Measurements from ENCODE around the gene ANKIB1. TPM values are rescaled to one million over a fixed set of nuclear protein-coding genes. Genes with fewer than 3 reads are reported as not detected.

Gene ANKIB1
- total and polyA plus RNA-seq, 9 of the 15 experiments (the other 6 are each of a cell fraction or from before 2014, with no cell fraction given) = 5.9 to 25.2 (median 16.1) TPM

GRCh38 chr7:92246360-92247101, 757 bp downstream of the ANKIB1 start:
- Histone ChIP-seq H3K4me3 (peak overlapping the region; percentile 59), H3K4me2 (ENCODE audit: insufficient read depth, low read length) (peak overlapping the region; percentile 98), H3K27ac (ENCODE audit: extremely low read depth, low read depth, low read length) (peak overlapping the region; percentile 92), H3K79me2 (ENCODE audit: control insufficient read depth, insufficient read depth, low read length) (peaks cover 74% of the 10 kb centered on the region), H4K20me1 (replicated peaks; ENCODE audit: control insufficient read depth, insufficient read depth, low read length) (no peaks in the 10 kb centered on the region), H3K36me3 (ENCODE audit: control insufficient read depth, insufficient read depth, low read length) (peaks cover 18% of the 10 kb centered on the region), H3K4me1 (replicated peaks in 1 of 2; ENCODE audit: control insufficient read depth in 2 of 2, insufficient read depth in 2 of 2, low read length in 2 of 2) (peaks cover 0 to 8% of the 10 kb centered on the region in 2 experiments; a peak in 3 of 5 replicates), H3K27me3 (ENCODE audit: control insufficient read depth in 2 of 2, insufficient read depth in 2 of 2, low read length in 2 of 2) (no peaks in the 10 kb centered on the region), H2AFZ (ENCODE audit: low read depth, low read length) (peak overlapping the region; percentile 84), H3K9me1 (ENCODE audit: control insufficient read depth, insufficient read depth, low read length) (no peaks in the 10 kb centered on the region), H3K9ac (ENCODE audit: insufficient read depth in 1 of 2, low read depth in 2 of 2, low read length in 2 of 2) (peak overlapping the region; percentile 91 to 99), H3K9me3 (replicated peaks; ENCODE audit: control insufficient read depth, insufficient read depth, low read depth, low read length) (no peaks in the 10 kb centered on the region)
- POLR2A ChIA-PET = interaction anchor here (0.6 to 1.8 kb wide), 14 partner anchors 16 to 1730 kb away, joined by 3 to 9 read pairs (median 4); partner anchors contain the start of genes CYP51A1 and GATAD1
- 1% methylated on average over 35 of the region's 35 CpGs for WGBS (ENCODE audit: insufficient coverage, low coverage, missing lambda C conversion rate)
- BruUV-seq (replicated peaks) = no TSS peak
- CTCF ChIA-PET (ENCODE audit: low intra/inter-chr PET ratio) = no interaction called here
- peak; percentile 52 for ATAC-seq
- in situ Hi-C loops (cut with MboI) = no loop called here
- peak; percentile 48 to 60 (median 52) for DNase-seq (ENCODE audit: extremely low read depth in 1 of 4, low spot score in 3 of 4)
- intact Hi-C loops (cut with micrococcal nuclease) = loop anchor here (5.0 to 10.0 kb wide), 5 partner anchors 48 to 362 kb away; partner anchors contain the start of genes GATAD1 and MTERF1
- no peak for FAIRE-seq
- 0 out of 2 replicates have a peak, but pooled peaks have one; percentile 28 for TF ChIP-seq HDAC2 (IDR thresholded peaks at IDR 0.05)
- peak; percentile 4 to 8 for TF ChIP-seq E2F6 (IDR thresholded peaks at IDR 0.05; ENCODE audit: borderline replicate concordance in 1 of 2, extremely low read depth in 1 of 2, insufficient read depth in 1 of 2, insufficient read length in 1 of 2, low read depth in 1 of 2, low read length in 1 of 2, poor library complexity in 1 of 2, severe bottlenecking in 1 of 2)
- TF ChIP-seq ETS2 (tag; IDR thresholded peaks at IDR 0.05; ENCODE audit: borderline replicate concordance, poor library complexity, severe bottlenecking) = no peak
- TF ChIP-seq PCBP1 (IDR thresholded peaks at IDR 0.05; ENCODE audit: low read depth, low read length, poor library complexity, severe bottlenecking) = peak; percentile 11
- TF ChIP-seq ZEB2 (IDR thresholded peaks at IDR 0.05) = 0 out of 2 replicates have a peak, but pooled peaks have one; percentile 8
- TF ChIP-seq THRAP3 (IDR thresholded peaks at IDR 0.05; ENCODE audit: borderline replicate concordance) = no peak
- peak in 1 of 2 experiments; percentile 24; a peak in 1 of 4 replicates for TF ChIP-seq HDAC1 (IDR thresholded peaks at IDR 0.05)
- 0 out of 2 replicates have a peak, but pooled peaks have one; percentile 27 for TF ChIP-seq XRCC5 (IDR thresholded peaks at IDR 0.05; ENCODE audit: low read depth, low read length)
- TF ChIP-seq CTBP1 (IDR thresholded peaks at IDR 0.05; ENCODE audit: borderline replicate concordance) = peak; percentile 47
- TF ChIP-seq MAZ (CRISPR knock-in tag; conservative IDR thresholded peaks at IDR 0.05 in 1 of 2, IDR thresholded peaks at IDR 0.05 in 1 of 2) = peak in 1 of 2 experiments; percentile 2; a peak in 1 of 4 replicates
- TF ChIP-seq FOXK1 (CRISPR knock-in tag; IDR thresholded peaks at IDR 0.05; ENCODE audit: borderline replicate concordance) = peak; percentile 39; the same call in 1 of the 2 replicates
- TF ChIP-seq ZNF778 (CRISPR knock-in tag; IDR thresholded peaks at IDR 0.05) = no peak
- TF ChIP-seq RREB1 (CRISPR knock-in tag; IDR thresholded peaks at IDR 0.05) = 0 out of 2 replicates have a peak, but pooled peaks have one; percentile 10

Measured in K562 (cell line).